Measurements from ENCODE around the gene LILRA2.

DNA sequence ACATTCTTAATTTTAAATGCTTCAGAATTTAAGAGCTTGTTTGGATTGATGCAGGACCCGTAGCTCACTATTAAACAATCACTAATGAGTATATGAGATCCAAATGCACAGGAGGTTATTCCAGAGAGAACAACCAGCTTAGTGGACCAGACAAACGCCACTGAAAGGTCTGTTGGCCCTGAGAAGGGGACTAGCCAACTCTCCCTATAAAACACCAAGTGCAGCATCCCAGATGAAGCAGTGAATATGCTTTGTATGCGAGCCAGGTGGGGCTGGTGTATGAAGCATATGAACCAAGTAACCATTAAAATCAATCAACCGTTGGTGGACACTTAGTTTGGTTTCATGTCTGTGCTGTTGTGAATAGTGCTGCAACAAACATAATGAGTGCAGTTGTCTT is 46.9 kb downstream of the LILRA2 start:
- TF ChIP-seq POLR2A (IDR thresholded peaks at IDR 0.05), result no peak
- TF ChIP-seq, protein P1, sequence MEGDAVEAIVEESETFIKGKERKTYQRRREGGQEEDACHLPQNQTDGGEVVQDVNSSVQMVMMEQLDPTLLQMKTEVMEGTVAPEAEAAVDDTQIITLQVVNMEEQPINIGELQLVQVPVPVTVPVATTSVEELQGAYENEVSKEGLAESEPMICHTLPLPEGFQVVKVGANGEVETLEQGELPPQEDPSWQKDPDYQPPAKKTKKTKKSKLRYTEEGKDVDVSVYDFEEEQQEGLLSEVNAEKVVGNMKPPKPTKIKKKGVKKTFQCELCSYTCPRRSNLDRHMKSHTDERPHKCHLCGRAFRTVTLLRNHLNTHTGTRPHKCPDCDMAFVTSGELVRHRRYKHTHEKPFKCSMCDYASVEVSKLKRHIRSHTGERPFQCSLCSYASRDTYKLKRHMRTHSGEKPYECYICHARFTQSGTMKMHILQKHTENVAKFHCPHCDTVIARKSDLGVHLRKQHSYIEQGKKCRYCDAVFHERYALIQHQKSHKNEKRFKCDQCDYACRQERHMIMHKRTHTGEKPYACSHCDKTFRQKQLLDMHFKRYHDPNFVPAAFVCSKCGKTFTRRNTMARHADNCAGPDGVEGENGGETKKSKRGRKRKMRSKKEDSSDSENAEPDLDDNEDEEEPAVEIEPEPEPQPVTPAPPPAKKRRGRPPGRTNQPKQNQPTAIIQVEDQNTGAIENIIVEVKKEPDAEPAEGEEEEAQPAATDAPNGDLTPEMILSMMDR (IDR thresholded peaks at IDR 0.05), result no peak
